ENCODE data around the gene ATL3.
"Not testable (repeated sequence)": the region's sequence is repeated elsewhere in the genome, so short reads cannot be mapped to it uniquely, and the experiment has no call there.

ATL3 gene

DNA sequence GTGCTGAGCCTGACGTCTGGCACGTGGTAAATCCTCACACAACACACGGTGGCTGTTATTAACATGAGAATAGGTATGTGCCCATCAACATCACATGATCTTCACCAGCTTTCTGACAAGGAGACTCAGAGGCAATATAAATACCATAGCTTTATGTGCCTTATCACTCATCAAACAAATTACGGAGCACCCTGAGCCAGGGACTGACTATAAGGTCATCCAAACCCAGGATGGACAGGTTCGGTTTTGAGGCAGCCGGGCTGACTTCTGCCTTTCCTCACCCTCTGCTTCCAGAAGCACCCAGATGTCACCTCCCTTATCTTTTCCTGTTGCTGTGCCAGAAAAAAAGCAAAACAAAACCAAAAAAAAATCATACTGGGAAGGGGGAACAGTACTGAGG lies 51.2 kb downstream of the ATL3 start:
- DNase-seq, result no peak

- DNase-seq, result not testable (repeated sequence)
Observed at GRCh38 chr11:63617686-63618085, 53.5 kb downstream of the ATL3 start.

DNA sequence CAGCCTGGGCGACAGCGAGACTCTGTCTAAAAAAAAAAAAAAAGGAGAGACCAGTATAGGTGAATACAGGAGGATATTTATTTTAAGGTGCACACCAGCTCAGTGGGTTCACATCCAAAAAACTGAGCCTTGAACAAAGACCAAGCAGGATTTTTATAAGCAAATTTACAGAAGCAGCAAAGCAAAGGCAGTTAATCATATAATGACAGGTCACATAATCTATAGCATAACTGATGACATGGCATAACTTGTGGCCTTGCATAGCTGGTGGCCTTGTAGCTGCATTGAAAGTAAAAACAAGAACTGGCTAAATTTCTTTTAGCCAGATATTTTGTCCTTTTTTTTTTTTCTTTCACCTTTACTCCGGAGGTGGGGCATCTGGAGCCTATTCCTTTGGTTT lies 54.2 kb downstream of the ATL3 start:
- DNase-seq, result no peak

GRCh38 chr11:63614136-63614671 lies 57.0 kb downstream of the ATL3 start, which contains the start of gene PLAAT3:
Gene PLAAT3, minus strand, starts transcription at chr11:63614433. Its CDS starts 419 bp downstream, at chr11:63614014.
- DNase-seq, result no peak

DNA sequence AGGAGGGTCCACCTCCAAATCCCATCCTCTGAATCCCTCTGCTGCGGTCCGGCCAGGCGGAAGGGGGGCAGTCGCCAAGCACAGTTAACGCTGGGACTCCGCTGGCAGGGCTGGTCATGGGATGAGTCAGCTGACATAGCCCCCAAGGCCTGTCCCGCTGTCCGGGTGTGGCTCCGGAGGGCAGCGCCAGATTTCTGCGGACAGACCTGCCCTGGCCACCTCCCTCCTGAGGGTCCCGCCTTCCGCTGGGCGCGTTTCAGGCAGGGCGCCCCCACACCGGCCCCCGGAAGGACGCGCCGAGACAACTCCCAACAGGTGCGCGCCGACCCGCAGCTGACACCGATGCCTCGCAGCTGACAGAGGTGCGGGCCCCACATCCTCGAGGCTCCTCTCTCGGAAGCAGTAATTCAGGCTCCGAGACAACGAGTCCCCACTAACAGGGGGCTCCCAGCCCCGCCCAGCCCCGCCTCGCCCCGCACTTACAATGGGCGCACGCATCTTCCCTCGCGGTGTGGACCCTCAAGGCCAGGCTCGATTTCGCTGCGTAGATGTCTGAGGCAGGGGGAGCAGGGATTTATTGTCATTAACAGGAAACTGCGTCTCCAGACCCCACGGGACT lies 57.5 kb downstream of the ATL3 start:
- no peak for DNase-seq

DNA sequence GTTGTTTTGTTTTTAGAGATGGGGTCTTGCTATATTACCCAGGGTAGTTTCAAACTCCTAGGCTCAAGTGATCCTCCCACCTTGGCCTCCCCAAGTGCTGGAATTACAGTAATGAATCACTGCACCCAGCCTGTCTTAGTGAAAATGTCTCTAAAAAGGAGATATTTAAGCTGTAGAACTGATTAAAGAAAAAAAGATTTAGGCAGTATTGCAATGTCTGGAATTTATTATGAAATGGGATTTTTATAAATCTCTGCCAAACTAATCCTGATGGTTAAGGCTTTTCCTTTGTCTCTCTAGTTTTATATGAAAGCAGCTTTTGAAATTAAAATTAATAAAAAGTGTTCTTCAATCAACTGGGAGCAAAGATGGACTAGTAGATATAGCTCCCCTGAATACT lies 59.0 kb downstream of the ATL3 start:
- no peak for DNase-seq

GRCh38 chr11:63611395-63611747 lies 59.8 kb downstream of the ATL3 start:
- DNase-seq, result no peak

DNA sequence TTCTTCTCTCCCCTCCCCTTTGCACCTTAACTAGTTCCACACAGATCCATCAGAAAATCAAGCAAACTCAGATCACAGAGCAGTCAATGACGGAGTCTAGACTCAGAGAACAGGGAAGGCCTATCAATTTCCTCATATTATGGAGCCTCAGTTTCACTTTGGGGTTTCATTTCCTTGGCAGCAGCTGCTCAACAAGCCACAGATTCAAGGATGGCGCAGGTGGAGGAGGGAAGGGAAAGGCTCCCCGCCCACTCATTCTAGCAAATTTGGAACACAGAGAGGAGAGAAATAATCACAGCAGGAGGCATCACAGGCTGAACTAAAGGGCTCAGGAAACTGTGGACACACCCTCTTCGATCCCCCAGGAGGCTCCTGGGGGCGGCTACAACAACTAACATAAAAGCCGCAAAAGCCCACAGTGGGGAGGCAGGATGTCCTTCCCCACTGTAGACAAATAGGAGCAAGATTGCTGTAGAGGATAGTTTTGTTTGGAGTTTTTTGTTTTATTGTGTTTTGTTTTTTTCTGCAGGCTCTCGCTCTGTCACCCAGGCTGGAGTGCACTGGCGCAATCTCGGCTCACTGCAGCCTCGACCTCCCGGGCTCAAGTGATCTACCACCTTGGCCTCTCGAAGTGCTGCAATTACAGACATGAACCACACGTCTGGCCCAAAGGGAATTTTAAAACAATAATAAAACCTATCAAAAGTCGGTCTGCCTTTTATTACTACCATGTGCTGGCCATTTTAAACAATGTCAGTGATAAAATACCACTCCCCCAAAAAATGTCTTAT lies 60.4 kb downstream of the ATL3 start:
- DNase-seq, result no peak

DNA sequence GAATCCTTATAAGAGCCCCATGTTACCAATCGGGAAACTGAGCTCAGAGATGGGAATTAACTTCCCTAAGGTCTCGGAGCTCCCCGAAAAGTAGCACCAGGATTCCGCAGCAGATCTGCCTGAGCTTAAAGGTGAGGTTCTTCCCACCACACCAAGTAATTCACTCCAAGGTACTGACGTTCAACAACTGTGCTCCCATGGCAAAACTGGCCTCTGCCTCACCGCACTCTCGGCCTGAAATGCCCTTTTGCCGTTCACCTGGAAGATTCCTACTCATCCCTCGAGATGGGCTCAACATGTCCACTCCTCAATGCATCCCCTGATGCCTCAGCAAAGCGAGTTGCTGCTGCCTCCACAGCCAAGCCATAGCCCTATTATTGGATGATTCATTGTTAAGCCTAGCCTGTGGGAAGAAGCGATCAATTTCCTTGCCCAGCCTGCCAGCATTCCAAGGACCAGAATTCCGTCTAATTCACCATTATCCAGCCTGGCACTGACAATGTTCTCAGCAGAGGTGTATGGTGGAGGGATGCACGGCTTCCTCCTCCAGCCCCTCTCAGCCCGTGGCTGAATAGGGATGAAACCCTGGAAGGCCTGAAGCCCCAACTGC lies 61.1 kb downstream of the ATL3 start:
- no peak for DNase-seq

- no peak for DNase-seq
Observed at GRCh38 chr11:63609536-63609935, 61.6 kb downstream of the ATL3 start.

DNA sequence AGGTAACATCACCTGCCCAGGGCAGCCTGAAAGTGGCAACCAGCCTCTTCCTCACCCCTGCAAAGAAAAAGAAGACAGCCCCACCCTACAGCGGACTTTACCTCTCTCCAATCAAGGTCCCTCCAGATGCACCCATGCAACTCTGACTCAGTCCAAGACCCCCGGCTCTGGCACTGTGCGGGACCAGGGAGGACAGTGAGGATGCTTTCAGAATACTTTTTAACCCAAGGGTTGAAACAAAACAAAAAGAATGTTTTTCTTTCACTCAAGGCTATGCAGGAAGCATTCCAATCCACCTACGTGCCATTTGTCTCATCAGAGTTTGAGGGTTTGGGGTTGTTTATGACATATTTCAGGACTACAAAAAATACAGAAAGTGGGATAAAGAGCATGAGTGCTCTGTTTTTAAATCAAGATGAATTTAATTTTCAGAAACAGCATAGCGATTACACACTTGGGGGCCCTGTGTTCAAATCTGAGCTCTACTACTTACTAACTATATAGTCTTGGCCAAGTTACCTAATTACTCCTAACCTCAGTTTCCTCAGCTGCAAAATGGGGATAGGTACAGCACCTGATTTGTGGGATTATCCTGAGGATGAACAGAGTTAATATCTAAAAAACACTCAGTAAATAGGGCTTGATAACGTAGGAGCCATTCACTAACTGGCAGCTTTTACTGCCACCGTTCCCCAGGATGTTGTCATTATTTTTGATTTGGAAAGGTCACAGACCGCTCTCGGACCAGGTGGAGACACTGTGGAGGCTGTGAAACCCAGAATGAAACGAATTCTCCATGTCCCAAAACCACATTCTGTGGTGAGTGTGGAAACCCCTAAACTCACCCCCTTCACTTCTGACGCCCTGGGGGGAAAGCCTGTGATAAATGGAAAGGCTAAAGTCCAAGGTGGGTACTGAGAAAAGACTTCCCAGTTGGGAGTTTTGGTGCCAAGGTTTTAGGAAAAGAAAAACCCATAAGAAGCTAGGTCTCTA lies 62.5 kb downstream of the ATL3 start:
- no peak for DNase-seq

GRCh38 chr11:63603180-63603518 lies 68.0 kb downstream of the ATL3 start:
- DNase-seq, result no peak

DNA sequence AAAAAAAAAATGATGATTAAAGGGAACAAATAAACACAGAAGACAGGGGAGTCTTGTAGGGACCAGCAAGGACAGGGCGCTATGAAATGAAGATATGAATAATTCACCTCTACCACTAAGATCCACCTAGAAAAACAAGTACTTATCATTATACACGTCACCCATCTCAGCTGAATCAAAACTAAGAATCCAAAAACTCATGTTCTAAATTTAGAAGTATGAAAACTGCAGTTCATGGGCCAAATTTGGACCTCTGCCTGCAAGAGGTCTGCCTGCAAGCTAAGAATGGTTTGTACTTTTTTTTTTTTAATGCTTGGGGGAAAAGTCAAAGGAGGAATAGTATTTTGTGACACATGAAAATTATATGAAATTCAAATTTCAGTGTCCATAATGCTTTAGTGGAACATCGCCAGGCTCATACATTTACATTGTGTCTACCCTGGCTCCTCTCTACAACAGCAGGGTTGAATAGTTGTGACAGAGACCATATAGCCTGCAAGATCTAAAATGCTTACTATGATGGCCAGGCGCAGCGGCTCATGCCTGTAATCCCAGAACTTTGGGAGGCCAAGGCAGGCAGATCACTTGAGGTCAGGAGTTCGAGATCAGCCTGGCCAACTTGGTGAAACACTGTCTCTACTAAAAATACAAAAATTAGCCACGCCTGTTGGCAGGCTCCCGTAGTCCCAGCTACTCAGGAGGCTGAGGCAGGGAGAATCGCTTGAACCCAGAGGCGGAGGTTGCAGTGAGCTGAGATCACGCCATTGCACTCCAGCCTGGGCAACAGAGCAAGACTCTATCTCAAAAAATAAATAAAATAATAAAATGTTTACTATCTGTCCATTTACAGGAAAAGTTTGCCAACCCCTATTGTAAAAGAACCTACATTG lies 68.6 kb downstream of the ATL3 start:
- not testable (repeated sequence) for DNase-seq

DNA sequence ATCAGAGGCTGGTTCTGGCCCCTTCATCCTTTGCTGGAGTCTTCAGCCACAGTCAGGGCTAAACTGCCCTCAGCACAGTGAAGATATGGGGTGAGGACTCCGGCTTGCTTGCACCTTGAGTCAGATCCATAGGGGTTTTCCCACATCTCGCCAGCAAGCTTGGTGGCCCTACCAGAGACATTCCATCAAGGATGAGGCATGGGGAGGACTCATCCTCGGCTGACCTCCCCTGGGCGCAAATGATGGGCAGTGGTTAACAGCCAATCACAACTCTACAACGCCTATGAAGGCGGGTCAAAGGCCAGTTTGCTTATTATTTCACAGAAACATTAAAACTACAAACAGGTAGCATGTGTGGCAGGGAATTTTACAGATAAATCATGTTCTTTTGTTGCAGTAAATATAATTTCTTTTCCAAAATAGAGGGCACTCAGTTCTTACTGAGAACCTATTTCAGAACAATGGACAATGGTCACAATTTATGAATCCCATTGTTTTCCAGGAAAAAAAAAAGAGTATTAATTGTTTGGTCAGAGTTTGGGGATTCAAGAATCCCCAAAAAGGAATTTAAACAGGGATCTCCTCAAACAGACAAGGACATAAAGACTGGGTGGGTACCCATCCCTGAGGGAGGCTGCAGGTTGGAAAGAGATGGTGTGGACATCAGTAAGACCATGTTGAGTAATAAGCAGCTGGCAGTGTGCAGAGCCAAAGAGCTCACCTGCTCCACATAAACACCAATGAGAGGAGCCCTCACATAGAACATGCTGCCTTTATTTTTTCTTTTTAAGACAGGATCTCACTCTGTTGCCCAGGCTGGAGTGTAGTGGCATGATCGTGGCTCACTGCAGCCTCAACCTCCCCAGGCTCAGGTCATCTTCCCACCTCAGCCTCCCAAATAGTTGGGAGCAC lies 71.7 kb downstream of the ATL3 start:
- DNase-seq, result peak; percentile 80

DNA sequence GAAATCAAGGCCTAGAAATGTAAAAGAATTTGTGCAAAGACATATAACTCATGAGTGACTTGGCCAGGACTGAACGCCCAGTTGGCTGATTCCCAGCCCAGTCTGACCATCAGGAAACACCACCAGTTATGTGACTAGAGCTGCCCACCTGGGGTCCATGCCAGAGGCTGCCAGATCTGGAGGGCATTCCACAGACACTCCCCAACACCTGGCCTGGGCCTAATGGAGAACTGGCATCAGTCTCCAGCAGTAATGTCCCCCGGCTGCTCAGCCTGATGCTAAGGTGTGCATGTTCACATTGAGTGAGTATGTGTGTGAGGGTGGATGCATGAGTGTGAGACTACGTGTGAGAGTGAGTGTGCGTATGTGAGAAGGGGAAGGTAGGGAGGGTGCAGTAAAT lies 72.6 kb downstream of the ATL3 start:
- DNase-seq, result no peak

DNA sequence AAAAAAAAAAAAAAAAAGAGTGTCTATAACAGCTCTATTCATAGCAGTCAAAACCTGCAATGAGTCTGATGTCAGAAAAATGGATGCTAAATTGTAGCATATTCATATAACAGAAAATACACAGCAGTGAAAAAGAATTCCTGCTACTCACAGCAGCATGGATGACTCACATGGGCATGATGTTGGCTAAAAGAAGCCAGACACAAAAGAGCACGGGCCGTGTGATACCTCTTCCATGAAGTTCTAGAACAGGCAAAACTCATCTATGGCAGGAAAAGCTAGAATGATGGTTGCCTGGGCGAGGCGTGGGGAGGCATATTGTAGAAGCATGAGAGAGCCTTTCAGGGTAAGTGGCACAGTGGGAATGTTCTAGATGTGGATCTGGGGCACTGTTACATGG lies 75.9 kb downstream of the ATL3 start:
- DNase-seq, result no peak

DNA sequence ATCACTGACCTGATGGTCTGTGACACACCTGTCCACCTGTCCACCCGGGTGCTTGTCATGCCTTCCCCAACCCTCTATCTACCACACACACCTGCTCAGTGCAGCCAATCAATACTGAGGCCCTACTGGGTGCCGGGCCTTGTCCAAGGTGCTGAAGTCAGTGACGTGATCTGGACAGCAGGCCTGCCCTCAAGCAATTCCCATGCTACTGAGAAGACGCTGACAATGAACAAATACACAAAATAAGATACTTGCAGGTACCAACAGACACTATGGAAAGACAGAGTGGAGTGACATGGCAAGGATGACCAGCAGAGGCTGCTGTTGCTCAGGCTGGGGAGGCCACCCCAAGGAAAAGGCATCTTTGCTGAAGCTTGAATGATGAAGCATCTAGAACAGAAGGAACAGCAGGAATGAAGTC lies 78.2 kb downstream of the ATL3 start:
- DNase-seq, result no peak

DNA sequence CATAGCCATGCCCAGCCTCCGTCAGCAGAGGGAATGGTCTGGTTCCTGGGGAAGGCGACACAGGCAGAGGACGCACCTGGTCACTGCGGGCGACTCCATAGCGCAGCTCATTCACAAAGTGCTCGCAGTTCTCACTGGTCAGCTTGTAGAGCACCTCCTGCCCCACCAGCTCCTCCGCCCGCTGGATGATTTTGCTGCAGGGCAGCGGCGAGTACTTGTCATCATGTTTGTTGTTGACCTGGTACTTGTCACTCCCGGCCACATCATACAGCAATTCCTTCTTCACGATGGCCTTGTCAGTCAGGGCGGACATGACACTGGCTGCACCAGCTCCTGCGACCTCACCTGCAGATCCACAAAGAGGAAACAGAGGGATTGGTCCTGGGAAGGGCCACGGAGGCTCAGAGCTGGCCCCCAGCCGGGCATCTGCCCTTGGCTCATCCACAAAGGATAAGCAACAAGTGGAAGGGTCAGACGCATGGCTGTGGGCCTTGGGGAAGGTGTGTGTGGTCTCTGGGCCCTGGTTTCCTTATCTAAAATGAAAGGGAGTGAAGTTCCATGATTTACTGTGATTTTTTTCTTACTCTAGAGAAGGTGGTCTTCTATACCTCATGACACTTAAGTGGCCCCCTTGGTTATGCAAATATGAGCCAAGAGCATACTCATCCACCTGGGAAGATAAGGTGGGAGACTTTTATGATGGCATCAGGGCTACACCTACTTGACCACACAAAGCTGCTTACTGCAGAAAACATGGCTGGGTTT lies 81.0 kb downstream of the ATL3 start:
- DNase-seq, result no peak

- DNase-seq, result no peak
Observed at GRCh38 chr11:63589000-63589399, 82.2 kb downstream of the ATL3 start.

Measured in T1000 (cell line).